ENCODE results near the gene ZBTB7C. TPM values are rescaled to one million over a fixed set of nuclear protein-coding genes. Genes with fewer than 3 reads are reported as not detected.

The ZBTB7C gene
- total RNA-seq, 2 experiments from 2014 or later = not detected

- no TSS peak for BruUV-seq (replicated peaks)
- no peak overlapping the region for H2AFZ ChIP-seq (ENCODE audit: low read length)
- ChIA-PET POLR2A (no interaction called here), CTCF (ENCODE audit: unreplicated experiment) (no interaction called here)
- no peaks in the 10 kb centered on the region for H3K9me2 ChIP-seq (ENCODE audit: insufficient read depth, low read length)
- H4K20me1 ChIP-seq (ENCODE audit: insufficient read depth, low read length) = no peaks in the 10 kb centered on the region
- no peak overlapping the region for H3K4me3 ChIP-seq (ENCODE audit: low read depth, low read length, poor library complexity, severe bottlenecking)
- H3K27ac ChIP-seq (ENCODE audit: low read depth, low read length, poor library complexity, severe bottlenecking) = no peak overlapping the region
- no peak overlapping the region for H3K4me2 ChIP-seq (ENCODE audit: low read length)
- H3K79me2 ChIP-seq (ENCODE audit: insufficient read depth, low read depth, low read length) = no peaks in the 10 kb centered on the region
- no peaks in the 10 kb centered on the region for H3K36me3 ChIP-seq (ENCODE audit: insufficient read depth, low read length)
- intact Hi-C loops (cut with micrococcal nuclease; ENCODE audit: unreplicated experiment) = no loop called here
- H3K4me1 ChIP-seq (ENCODE audit: insufficient read depth, low read length, poor library complexity, severe bottlenecking) = no peaks in the 10 kb centered on the region
- no peaks in the 10 kb centered on the region for H3K9me3 ChIP-seq (ENCODE audit: low read length)
- TF ChIP-seq CTCF (conservative IDR thresholded peaks at IDR 0.05; ENCODE audit: low read length) = no peak
- TF ChIP-seq EZH2phosphoT487 (IDR thresholded peaks at IDR 0.05; ENCODE audit: borderline replicate concordance, low read depth, low read length) = no peak
- DNase-seq (ENCODE audit: low spot score) = no peak
Measured at GRCh38 chr18:48172226-48173006, 236.8 kb downstream of the ZBTB7C start.

- H4K20me1 ChIP-seq (ENCODE audit: insufficient read depth, low read length) = no peaks in the 10 kb centered on the region
- H3K9me3 ChIP-seq (ENCODE audit: low read length) = no peaks in the 10 kb centered on the region
- no peak for DNase-seq (ENCODE audit: low spot score)
- CTCF ChIA-PET (ENCODE audit: unreplicated experiment) = no interaction called here
- no peaks in the 10 kb centered on the region for H3K79me2 ChIP-seq (ENCODE audit: insufficient read depth, low read depth, low read length)
- H3K36me3 ChIP-seq (ENCODE audit: insufficient read depth, low read length) = no peaks in the 10 kb centered on the region
- H3K27ac ChIP-seq (ENCODE audit: low read depth, low read length, poor library complexity, severe bottlenecking) = no peak overlapping the region
- H2AFZ ChIP-seq (ENCODE audit: low read length) = no peak overlapping the region
- POLR2A ChIA-PET = no interaction called here
- no TSS peak for BruUV-seq (replicated peaks)
- H3K4me1 ChIP-seq (ENCODE audit: insufficient read depth, low read length, poor library complexity, severe bottlenecking) = no peaks in the 10 kb centered on the region
- H3K9me2 ChIP-seq (ENCODE audit: insufficient read depth, low read length) = no peaks in the 10 kb centered on the region
- intact Hi-C loops (cut with micrococcal nuclease; ENCODE audit: unreplicated experiment) = no loop called here
- H3K4me2 ChIP-seq (ENCODE audit: low read length) = no peak overlapping the region
- no peak overlapping the region for H3K4me3 ChIP-seq (ENCODE audit: low read depth, low read length, poor library complexity, severe bottlenecking)
- TF ChIP-seq CTCF (conservative IDR thresholded peaks at IDR 0.05; ENCODE audit: low read length) (no peak), EZH2phosphoT487 (IDR thresholded peaks at IDR 0.05; ENCODE audit: borderline replicate concordance, low read depth, low read length) (no peak)
Measured at GRCh38 chr18:48171490-48172188, 237.5 kb downstream of the ZBTB7C start.

GRCh38 chr18:48170651-48171050, 238.5 kb downstream of the ZBTB7C start:
- Histone ChIP-seq H3K9me2 (ENCODE audit: insufficient read depth, low read length) (no peaks in the 10 kb centered on the region), H2AFZ (ENCODE audit: low read length) (no peak overlapping the region), H3K79me2 (ENCODE audit: insufficient read depth, low read depth, low read length) (no peaks in the 10 kb centered on the region), H3K36me3 (ENCODE audit: insufficient read depth, low read length) (no peaks in the 10 kb centered on the region), H4K20me1 (ENCODE audit: insufficient read depth, low read length) (no peaks in the 10 kb centered on the region), H3K4me3 (ENCODE audit: low read depth, low read length, poor library complexity, severe bottlenecking) (no peak overlapping the region), H3K9me3 (ENCODE audit: low read length) (no peaks in the 10 kb centered on the region), H3K4me1 (ENCODE audit: insufficient read depth, low read length, poor library complexity, severe bottlenecking) (no peaks in the 10 kb centered on the region), H3K27ac (ENCODE audit: low read depth, low read length, poor library complexity, severe bottlenecking) (no peak overlapping the region), H3K4me2 (ENCODE audit: low read length) (no peak overlapping the region)
- intact Hi-C loops (cut with micrococcal nuclease; ENCODE audit: unreplicated experiment) = no loop called here
- no peak for TF ChIP-seq CTCF (conservative IDR thresholded peaks at IDR 0.05; ENCODE audit: low read length)
- no peak for TF ChIP-seq EZH2phosphoT487 (IDR thresholded peaks at IDR 0.05; ENCODE audit: borderline replicate concordance, low read depth, low read length)
- CTCF ChIA-PET (ENCODE audit: unreplicated experiment) = no interaction called here
- no peak for DNase-seq (ENCODE audit: low spot score)
- POLR2A ChIA-PET = no interaction called here
- no TSS peak for BruUV-seq (replicated peaks)

Data from OCI-LY7 (cell line).